ENCODE data around the gene TTC17. TPM values are rescaled to one million over a fixed set of nuclear protein-coding genes. Genes with fewer than 3 reads are reported as not detected.

Gene TTC17
- total RNA-seq, 1 experiment from 2014 or later, result 66.2 TPM

DNA sequence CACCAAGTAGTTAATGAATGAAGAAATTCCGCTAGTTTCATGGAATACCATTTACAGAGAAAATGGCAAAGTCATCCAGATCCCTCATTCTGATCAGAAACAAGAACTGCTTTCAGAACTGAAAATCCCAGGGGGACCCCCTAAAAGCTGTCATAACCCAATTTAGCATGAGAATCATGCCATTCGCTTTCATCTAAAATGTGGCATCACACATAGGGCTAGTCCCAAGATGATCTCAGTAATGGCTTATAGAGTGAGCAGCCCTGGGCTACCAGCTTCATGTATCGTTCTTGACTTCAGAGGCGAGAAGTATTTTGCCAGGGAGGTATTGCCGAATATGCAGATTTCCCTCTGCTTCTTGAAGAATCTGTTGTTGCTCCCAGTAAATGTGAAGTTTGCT lies 134.0 kb downstream of the TTC17 start:
- Histone ChIP-seq H3K4me3 (no peak overlapping the region), H3K36me3 (peaks cover 49% of the 10 kb centered on the region)

GRCh38 chr11:43493431-43493830 lies 134.7 kb downstream of the TTC17 start:
- Histone ChIP-seq H3K9me3 (no peaks in the 10 kb centered on the region), H3K4me3 (no peak overlapping the region), H3K27me3 (no peaks in the 10 kb centered on the region), H3K36me3 (peaks cover 49% of the 10 kb centered on the region)
- DNase-seq, result no peak

More for the DNA sequence above, 134.0 kb downstream of the TTC17 start:
- no peak for DNase-seq
- Histone ChIP-seq H3K9me3 (no peaks in the 10 kb centered on the region), H3K27me3 (no peaks in the 10 kb centered on the region)

GRCh38 chr11:43497144-43497543 lies 138.4 kb downstream of the TTC17 start:
- H3K36me3 ChIP-seq, result peaks cover 26% of the 10 kb centered on the region
- H3K4me3 ChIP-seq, result no peak overlapping the region
- peak; percentile 39 for DNase-seq

DNA sequence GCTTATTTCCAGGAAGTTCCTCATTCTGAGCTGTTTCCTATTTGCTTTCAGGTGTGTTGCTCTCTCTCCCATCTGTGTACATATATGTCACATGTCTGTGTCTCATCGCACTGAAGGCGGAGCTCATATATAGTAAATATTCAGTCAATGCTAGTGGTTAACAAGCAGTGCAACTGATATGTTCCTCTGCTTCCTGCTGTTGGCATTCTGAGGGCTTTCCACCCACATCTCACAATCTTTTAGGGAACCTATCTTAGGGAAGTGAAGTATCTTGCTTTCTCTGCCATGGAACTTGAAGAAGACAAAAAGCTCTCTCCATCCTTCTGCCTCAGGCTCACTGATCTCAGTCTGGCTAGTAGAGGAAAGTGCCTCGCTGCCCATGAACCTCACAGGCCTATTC lies 139.8 kb downstream of the TTC17 start:
- no peaks in the 10 kb centered on the region; the same call in none of the 2 replicates for H3K27me3 ChIP-seq

More at GRCh38 chr11:43497144-43497543, 138.4 kb downstream of the TTC17 start:
- Histone ChIP-seq H3K9me3 (0 out of 2 replicates have a peak, but pooled peaks cover 2% of the 10 kb centered on the region), H3K27me3 (no peaks in the 10 kb centered on the region; the same call in none of the 2 replicates)

GRCh38 chr11:43503417-43503816 lies 144.7 kb downstream of the TTC17 start:
- Histone ChIP-seq H3K9me3 (peaks cover 4% of the 10 kb centered on the region; the same call in 1 of the 2 replicates), H3K4me3 (no peak overlapping the region), H3K27me3 (no peaks in the 10 kb centered on the region; the same call in none of the 2 replicates), H3K36me3 (no peaks in the 10 kb centered on the region)
- no peak for DNase-seq

More for the DNA sequence above, 139.8 kb downstream of the TTC17 start:
- H3K9me3 ChIP-seq, result 0 out of 2 replicates have a peak, but pooled peaks cover 2% of the 10 kb centered on the region
- H3K36me3 ChIP-seq, result peaks cover 14% of the 10 kb centered on the region
- DNase-seq, result no peak
- no peak overlapping the region for H3K4me3 ChIP-seq

GRCh38 chr11:43504316-43504950 lies 145.7 kb downstream of the TTC17 start:
- Histone ChIP-seq H3K9me3 (peaks cover 4% of the 10 kb centered on the region; the same call in 1 of the 2 replicates), H3K36me3 (no peaks in the 10 kb centered on the region), H3K27me3 (no peaks in the 10 kb centered on the region; the same call in none of the 2 replicates), H3K4me3 (no peak overlapping the region)
- peak; percentile 13 for DNase-seq

GRCh38 chr11:43505171-43505570 lies 146.5 kb downstream of the TTC17 start:
- no peaks in the 10 kb centered on the region; the same call in none of the 2 replicates for H3K27me3 ChIP-seq
- no peak for DNase-seq
- no peaks in the 10 kb centered on the region for H3K36me3 ChIP-seq
- no peak overlapping the region for H3K4me3 ChIP-seq
- peaks cover 4% of the 10 kb centered on the region; the same call in 1 of the 2 replicates for H3K9me3 ChIP-seq

DNA sequence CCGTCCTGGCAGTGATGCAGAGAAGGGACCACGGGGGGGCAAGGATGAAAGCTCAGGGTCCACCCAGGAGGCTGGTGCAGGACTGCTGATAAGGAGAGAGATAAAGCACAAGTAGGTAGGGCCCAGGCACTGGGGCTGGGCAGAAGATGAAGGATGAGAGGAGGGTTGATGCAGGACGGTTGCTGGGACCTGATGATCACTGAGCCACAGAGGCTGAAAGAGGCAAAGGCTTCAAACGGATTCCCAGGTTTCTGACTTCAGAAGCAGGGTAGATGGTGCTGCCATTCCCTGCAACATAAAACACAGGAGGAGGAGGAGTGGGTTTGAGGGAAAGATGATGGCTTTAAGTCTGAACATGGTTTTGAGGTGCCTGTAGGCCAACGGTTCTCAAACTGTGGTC lies 148.5 kb downstream of the TTC17 start:
- H3K27me3 ChIP-seq, result no peaks in the 10 kb centered on the region
- H3K9me3 ChIP-seq, result peaks cover 2% of the 10 kb centered on the region; the same call in 1 of the 2 replicates
- no peak for DNase-seq
- no peak overlapping the region for H3K4me3 ChIP-seq
- H3K36me3 ChIP-seq, result no peaks in the 10 kb centered on the region

DNA sequence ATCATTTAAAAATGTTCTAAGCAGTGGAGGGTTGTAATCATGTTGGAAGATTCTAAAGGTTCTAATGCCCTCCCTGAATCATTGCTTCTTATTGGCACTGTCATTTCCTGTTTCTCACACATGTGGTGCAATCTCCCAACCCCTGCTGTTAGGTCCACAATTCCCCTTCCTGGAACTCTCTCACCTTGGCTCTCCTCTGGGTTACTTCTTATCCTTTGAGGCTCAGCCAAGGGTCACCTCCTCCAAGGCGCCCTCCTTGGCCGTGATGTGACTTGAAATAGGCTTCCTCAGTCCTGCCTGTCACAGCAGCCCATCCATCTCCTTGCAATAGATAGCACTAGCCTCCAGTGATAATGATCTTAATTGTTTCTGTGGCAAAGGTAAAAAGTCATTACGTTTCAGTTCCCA lies 149.8 kb downstream of the TTC17 start:
- Histone ChIP-seq H3K27me3 (no peaks in the 10 kb centered on the region), H3K4me3 (no peak overlapping the region), H3K9me3 (peaks cover 2% of the 10 kb centered on the region; the same call in 1 of the 2 replicates), H3K36me3 (no peaks in the 10 kb centered on the region)
- peak; percentile 76 for DNase-seq

DNA sequence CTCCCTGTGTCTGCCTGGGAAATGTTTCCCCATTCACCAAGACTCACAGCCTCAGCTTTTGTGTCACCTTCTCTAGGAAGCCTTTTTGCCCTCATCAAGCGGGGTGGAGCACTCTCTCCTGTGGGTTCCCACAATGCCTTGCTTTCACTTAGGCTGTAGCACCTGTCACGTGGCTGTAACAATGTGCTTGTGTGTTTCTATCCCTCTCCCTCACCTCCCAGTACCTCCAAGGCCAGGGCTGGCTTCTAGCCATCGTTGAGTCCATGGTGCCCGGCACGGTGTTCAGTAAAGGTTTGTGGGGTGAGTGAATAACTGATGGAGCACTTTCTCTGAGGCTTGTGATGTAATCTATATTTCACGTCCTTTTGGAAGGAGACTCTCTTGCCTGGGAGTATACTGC lies 153.2 kb downstream of the TTC17 start:
- Histone ChIP-seq H3K36me3 (no peaks in the 10 kb centered on the region), H3K9me3 (peaks cover 2% of the 10 kb centered on the region; the same call in 1 of the 2 replicates), H3K4me3 (no peak overlapping the region), H3K27me3 (no peaks in the 10 kb centered on the region)
- no peak for DNase-seq

- no peak for DNase-seq
These were observed 156.4 kb downstream of the TTC17 start for GRCh38 chr11:43515090-43515489.

DNA sequence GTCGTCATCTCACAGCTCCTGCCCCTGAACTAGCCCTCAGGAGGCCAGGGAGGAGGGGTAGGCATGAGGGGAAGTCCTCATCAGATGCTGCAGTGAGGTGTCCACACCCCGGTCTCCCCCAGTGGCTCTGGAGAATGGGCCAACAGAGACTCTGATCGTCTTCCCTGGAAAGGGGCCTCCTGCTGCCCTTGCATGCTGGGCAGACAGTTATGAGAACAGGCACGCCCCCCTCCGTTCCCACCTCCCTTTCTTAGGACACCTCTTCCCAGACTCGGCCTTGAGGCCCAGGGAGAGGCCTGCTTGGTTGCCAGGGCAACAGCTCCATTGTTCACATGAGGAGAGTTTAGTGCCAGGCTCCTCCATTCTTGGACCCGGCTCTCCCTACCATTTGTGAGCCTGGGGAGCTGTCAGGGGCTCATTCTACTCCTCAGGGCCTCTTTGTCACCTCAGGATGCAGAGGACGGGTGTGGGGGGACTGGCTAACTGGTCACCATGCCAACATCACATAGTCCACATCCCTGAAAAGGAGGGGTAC lies 157.7 kb downstream of the TTC17 start:
- no peak for DNase-seq
- Histone ChIP-seq H3K27me3 (no peaks in the 10 kb centered on the region), H3K4me3 (no peak overlapping the region), H3K9me3 (peaks cover 6% of the 10 kb centered on the region; the same call in 1 of the 2 replicates), H3K36me3 (no peaks in the 10 kb centered on the region)

More at GRCh38 chr11:43515090-43515489, 156.4 kb downstream of the TTC17 start:
- Histone ChIP-seq H3K4me3 (no peak overlapping the region), H3K9me3 (no peaks in the 10 kb centered on the region), H3K27me3 (no peaks in the 10 kb centered on the region), H3K36me3 (no peaks in the 10 kb centered on the region)

GRCh38 chr11:43517518-43517917 lies 158.8 kb downstream of the TTC17 start:
- Histone ChIP-seq H3K27me3 (no peaks in the 10 kb centered on the region), H3K4me3 (no peak overlapping the region), H3K36me3 (no peaks in the 10 kb centered on the region), H3K9me3 (peaks cover 6% of the 10 kb centered on the region; the same call in 1 of the 2 replicates)
- DNase-seq, result no peak

- peaks cover 8% of the 10 kb centered on the region; the same call in 1 of the 2 replicates for H3K27me3 ChIP-seq
- no peak for DNase-seq
- H3K36me3 ChIP-seq, result no peaks in the 10 kb centered on the region
- H3K4me3 ChIP-seq, result no peak overlapping the region
- peaks cover 6% of the 10 kb centered on the region; the same call in 1 of the 2 replicates for H3K9me3 ChIP-seq
These were observed 159.9 kb downstream of the TTC17 start for GRCh38 chr11:43518408-43519160.

DNA sequence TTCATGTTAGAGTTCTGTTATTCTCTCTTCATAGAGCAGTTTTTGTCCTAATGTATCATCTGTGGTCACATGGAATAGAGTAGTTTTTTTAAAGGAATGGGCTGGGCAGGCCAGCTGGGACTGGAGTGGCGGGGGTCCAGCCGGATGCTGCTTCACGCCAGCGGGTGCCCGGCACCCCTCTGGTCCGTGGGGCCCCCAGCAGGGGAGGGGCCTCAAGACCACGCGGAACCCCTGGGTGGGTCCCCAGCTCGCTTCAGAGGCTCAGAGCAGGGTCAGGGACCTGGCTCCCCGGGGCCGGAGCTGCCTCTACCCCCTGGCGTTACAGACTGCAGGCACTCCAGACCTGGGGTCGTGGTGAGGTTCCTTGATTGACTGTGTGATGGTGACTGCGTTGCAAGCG lies 162.8 kb downstream of the TTC17 start:
- H3K36me3 ChIP-seq, result no peaks in the 10 kb centered on the region

GRCh38 chr11:43523632-43524031 lies 164.9 kb downstream of the TTC17 start:
- Histone ChIP-seq H3K36me3 (no peaks in the 10 kb centered on the region), H3K9me3 (peaks cover 6% of the 10 kb centered on the region; the same call in 1 of the 2 replicates), H3K4me3 (no peak overlapping the region), H3K27me3 (peaks cover 25% of the 10 kb centered on the region)
- DNase-seq, result no peak

More for the DNA sequence above, 162.8 kb downstream of the TTC17 start:
- peaks cover 23% of the 10 kb centered on the region; the same call in 1 of the 2 replicates for H3K27me3 ChIP-seq
- H3K9me3 ChIP-seq, result peaks cover 6% of the 10 kb centered on the region; the same call in 1 of the 2 replicates
- no peak for DNase-seq
- no peak overlapping the region for H3K4me3 ChIP-seq

DNA sequence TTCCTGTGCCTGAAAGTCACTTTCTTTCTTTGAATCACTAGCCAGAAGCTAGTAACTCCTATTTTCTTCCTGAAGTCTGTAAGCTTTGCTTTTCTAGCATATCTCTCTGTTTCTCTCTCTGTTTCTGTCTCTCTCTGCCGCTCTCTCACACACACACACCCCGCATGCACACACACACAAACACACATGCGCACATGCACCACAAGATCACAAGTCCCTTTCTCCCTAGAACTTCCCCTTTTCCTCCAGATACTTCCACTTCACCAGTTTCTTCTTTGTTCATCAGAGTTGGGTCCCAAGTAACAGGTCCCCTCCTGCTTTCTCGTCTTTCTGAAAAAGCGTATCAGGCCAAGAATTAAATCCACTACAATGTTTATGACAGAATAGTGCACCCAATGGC lies 173.3 kb downstream of the TTC17 start:
- no peak for DNase-seq
- Histone ChIP-seq H3K36me3 (no peaks in the 10 kb centered on the region), H3K9me3 (no peaks in the 10 kb centered on the region), H3K4me3 (no peak overlapping the region), H3K27me3 (peaks cover 50% of the 10 kb centered on the region)

Data from MG63 (cell line).